ENCODE results near the gene ZBTB26.

The ZBTB26 gene

GRCh38 chr9:122931226-122932121 lies at the start of gene ZBTB26:
ZBTB26 (minus strand) TSS chr9:122931512; CDS start chr9:122919934, 11,578 bp downstream.
- peak; percentile 71 to 77 for DNase-seq (ENCODE audit: low read depth in 2 of 2)

GRCh38 chr9:122978601-122979000 lies 47.3 kb upstream of the ZBTB26 start:
- DNase-seq (ENCODE audit: low read depth in 2 of 2): no peak

GRCh38 chr9:122975196-122975595 lies 43.9 kb upstream of the ZBTB26 start:
- DNase-seq (ENCODE audit: low read depth in 2 of 2): no peak

GRCh38 chr9:122961139-122961538 lies 29.8 kb upstream of the ZBTB26 start:
- DNase-seq (ENCODE audit: low read depth in 2 of 2): no peak

- no peak for DNase-seq (ENCODE audit: low read depth in 2 of 2)
Observed at GRCh38 chr9:122955961-122956360, 24.6 kb upstream of the ZBTB26 start.

GRCh38 chr9:122954253-122954691 lies 23.0 kb upstream of the ZBTB26 start:
- DNase-seq (ENCODE audit: low read depth in 2 of 2): no peak

GRCh38 chr9:122951056-122951455 lies 19.7 kb upstream of the ZBTB26 start:
- DNase-seq (ENCODE audit: low read depth in 2 of 2): no peak

- no peak for DNase-seq (ENCODE audit: low read depth in 2 of 2)
Observed at GRCh38 chr9:122950263-122950662, 19.0 kb upstream of the ZBTB26 start.

GRCh38 chr9:122949696-122950095 lies 18.4 kb upstream of the ZBTB26 start:
- DNase-seq (ENCODE audit: low read depth in 2 of 2): no peak

GRCh38 chr9:122948313-122948712 lies 17.0 kb upstream of the ZBTB26 start:
- DNase-seq (ENCODE audit: low read depth in 2 of 2): no peak

GRCh38 chr9:122946461-122947005 lies 15.2 kb upstream of the ZBTB26 start:
- no peak for DNase-seq (ENCODE audit: low read depth in 2 of 2)

GRCh38 chr9:122944960-122945888 lies 13.9 kb upstream of the ZBTB26 start:
- DNase-seq (ENCODE audit: low read depth in 2 of 2): no peak

- no peak for DNase-seq (ENCODE audit: low read depth in 2 of 2)
Observed at GRCh38 chr9:122941582-122942234, 10.4 kb upstream of the ZBTB26 start.

- DNase-seq (ENCODE audit: low read depth in 2 of 2): peak; percentile 97 to 98
Observed at GRCh38 chr9:122940749-122941581, 9.7 kb upstream of the ZBTB26 start, which contains the start of gene RABGAP1. RABGAP1 (plus strand) TSS chr9:122941020; CDS start chr9:122957060, 16,040 bp downstream.

GRCh38 chr9:122940454-122940748 lies 9.1 kb upstream of the ZBTB26 start:
- no peak for DNase-seq (ENCODE audit: low read depth in 2 of 2)

- no peak for DNase-seq (ENCODE audit: low read depth in 2 of 2)
Observed at GRCh38 chr9:122939601-122940000, 8.3 kb upstream of the ZBTB26 start.

- no peak for DNase-seq (ENCODE audit: low read depth in 2 of 2)
Observed at GRCh38 chr9:122936883-122937282, 5.6 kb upstream of the ZBTB26 start.

GRCh38 chr9:122936464-122936863 lies 5.2 kb upstream of the ZBTB26 start:
- no peak for DNase-seq (ENCODE audit: low read depth in 2 of 2)

- DNase-seq (ENCODE audit: low read depth in 2 of 2): no peak
Observed at GRCh38 chr9:122930541-122931225, 629 bp downstream of the ZBTB26 start.

- DNase-seq (ENCODE audit: low read depth in 2 of 2): no peak
Observed at GRCh38 chr9:122929796-122930354, 1.4 kb downstream of the ZBTB26 start.

Data from stimulated activated CD8-positive, alpha-beta memory T cell treated with anti-CD3 and anti-CD28 coated beads, Interleukin-2, amount 100 ng/mL, for 1 hour (primary cell).